ENCODE data around the gene AHNAK. TPM values are rescaled to one million over a fixed set of nuclear protein-coding genes. Genes with fewer than 3 reads are reported as not detected.

The AHNAK gene
- total and polyA plus RNA-seq, 2 donors (not counting 3 experiments of a cell fraction or from before 2014, with no cell fraction given), result 35.2 to 436 TPM

DNA sequence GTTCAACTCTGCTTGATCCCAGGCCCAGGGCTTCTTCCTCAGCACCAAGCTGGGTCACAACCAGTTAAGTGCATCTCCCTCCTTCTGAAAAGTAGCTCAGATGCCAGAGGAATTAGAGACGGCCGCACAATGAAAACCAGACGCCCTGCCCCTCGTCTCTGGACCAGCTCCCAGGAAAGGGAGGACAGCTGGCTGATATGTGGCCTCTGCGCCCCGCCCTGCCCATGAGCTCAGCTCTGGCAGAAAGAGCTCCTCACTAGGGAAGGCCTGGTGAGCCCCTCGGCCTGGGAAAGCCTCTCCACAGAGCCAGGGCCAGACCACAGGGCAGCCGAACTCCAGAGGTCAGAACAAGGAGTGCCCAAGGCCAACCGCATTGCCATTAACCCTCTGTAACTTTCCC, 145.8 kb downstream of the AHNAK start:
- H3K9me3 ChIP-seq (replicated peaks; ENCODE audit: control insufficient read depth, insufficient read depth, low read length), result no peaks in the 10 kb centered on the region
- FAIRE-seq (no peak), DNase-seq (ENCODE audit: low read depth, low spot score) (no peak)
- H3K27me3 ChIP-seq (ENCODE audit: control insufficient read depth in 2 of 2, insufficient read depth in 2 of 2, low read length in 2 of 2), result no peaks in the 10 kb centered on the region
- H3K9ac ChIP-seq (replicated peaks; ENCODE audit: extremely low read depth, insufficient read depth, low read length), result no peak overlapping the region
- H2AFZ ChIP-seq (ENCODE audit: low read depth, low read length), result no peak overlapping the region
- no peaks in the 10 kb centered on the region for H3K4me1 ChIP-seq (ENCODE audit: control insufficient read depth, extremely low read depth, insufficient read depth, low read length)
- no peak overlapping the region for H3K4me3 ChIP-seq (replicated peaks in 1 of 3; ENCODE audit: insufficient read depth in 1 of 3, low read depth in 1 of 3, low read length in 3 of 3)
- POLR2A ChIA-PET, result interaction anchor here (0.7 to 0.9 kb wide), 2 partner anchors 9 to 265 kb away, joined by 3 to 5 read pairs; partner anchors contain the start of genes C11orf98 and CSKMT
- dilution Hi-C loops (cut with MboI; ENCODE audit: extremely low pct_ligation_motif_present, low sequenced_read_pairs), result no loop called here
- intact Hi-C loops (cut with micrococcal nuclease), result no loop called here
- TF ChIP-seq MYC (IDR thresholded peaks at IDR 0.05; ENCODE audit: low read depth, low read length) (no peak), EZH2 (IDR thresholded peaks at IDR 0.05; ENCODE audit: borderline replicate concordance, low read depth, low read length, severe bottlenecking) (no peak), POLR2AphosphoS5 (IDR thresholded peaks at IDR 0.05; ENCODE audit: insufficient read depth, low read depth, low read length) (no peak), FOS (IDR thresholded peaks at IDR 0.05; ENCODE audit: borderline replicate concordance, insufficient read depth, low read length) (no peak), GATA2 (IDR thresholded peaks at IDR 0.05; ENCODE audit: insufficient read depth, insufficient read length, low read depth, low read length) (no peak), JUN (IDR thresholded peaks at IDR 0.05; ENCODE audit: borderline replicate concordance, insufficient read depth, insufficient read length, low read depth) (no peak), POLR2A (IDR thresholded peaks at IDR 0.05; ENCODE audit: low read depth, low read length) (no peak)
- TF ChIP-seq, protein P1, sequence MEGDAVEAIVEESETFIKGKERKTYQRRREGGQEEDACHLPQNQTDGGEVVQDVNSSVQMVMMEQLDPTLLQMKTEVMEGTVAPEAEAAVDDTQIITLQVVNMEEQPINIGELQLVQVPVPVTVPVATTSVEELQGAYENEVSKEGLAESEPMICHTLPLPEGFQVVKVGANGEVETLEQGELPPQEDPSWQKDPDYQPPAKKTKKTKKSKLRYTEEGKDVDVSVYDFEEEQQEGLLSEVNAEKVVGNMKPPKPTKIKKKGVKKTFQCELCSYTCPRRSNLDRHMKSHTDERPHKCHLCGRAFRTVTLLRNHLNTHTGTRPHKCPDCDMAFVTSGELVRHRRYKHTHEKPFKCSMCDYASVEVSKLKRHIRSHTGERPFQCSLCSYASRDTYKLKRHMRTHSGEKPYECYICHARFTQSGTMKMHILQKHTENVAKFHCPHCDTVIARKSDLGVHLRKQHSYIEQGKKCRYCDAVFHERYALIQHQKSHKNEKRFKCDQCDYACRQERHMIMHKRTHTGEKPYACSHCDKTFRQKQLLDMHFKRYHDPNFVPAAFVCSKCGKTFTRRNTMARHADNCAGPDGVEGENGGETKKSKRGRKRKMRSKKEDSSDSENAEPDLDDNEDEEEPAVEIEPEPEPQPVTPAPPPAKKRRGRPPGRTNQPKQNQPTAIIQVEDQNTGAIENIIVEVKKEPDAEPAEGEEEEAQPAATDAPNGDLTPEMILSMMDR (IDR thresholded peaks at IDR 0.05; ENCODE audit: extremely low read depth in 1 of 2, insufficient read depth in 1 of 2, low read depth in 1 of 2, low read length in 2 of 2), result no peak
- TF ChIP-seq, protein P2, sequence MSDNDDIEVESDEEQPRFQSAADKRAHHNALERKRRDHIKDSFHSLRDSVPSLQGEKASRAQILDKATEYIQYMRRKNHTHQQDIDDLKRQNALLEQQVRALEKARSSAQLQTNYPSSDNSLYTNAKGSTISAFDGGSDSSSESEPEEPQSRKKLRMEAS (IDR thresholded peaks at IDR 0.05; ENCODE audit: insufficient read depth, insufficient read length), result no peak
- no peaks in the 10 kb centered on the region for H3K36me3 ChIP-seq (ENCODE audit: control insufficient read depth in 2 of 2, extremely low read depth in 1 of 2, insufficient read depth in 2 of 2, low read length in 2 of 2)
- no peak overlapping the region for H3K4me2 ChIP-seq (ENCODE audit: insufficient read depth, low read length)
- no peak overlapping the region for H3K27ac ChIP-seq (ENCODE audit: insufficient read depth, low read depth, low read length)
- no peaks in the 10 kb centered on the region for H4K20me1 ChIP-seq (replicated peaks; ENCODE audit: control insufficient read depth, extremely low read depth, insufficient read depth, low read length)
- BruUV-seq (replicated peaks), result no TSS peak
- no peaks in the 10 kb centered on the region for H3K9me1 ChIP-seq (replicated peaks; ENCODE audit: control insufficient read depth, extremely low read depth, insufficient read depth, low read length)
- CTCF ChIA-PET, result interaction anchor here (1.0 to 4.2 kb wide), 5 partner anchors 20 to 160 kb away, joined by 3 to 18 read pairs (median 4); no protein-coding TSS in a partner anchor
- H3K79me2 ChIP-seq (ENCODE audit: control insufficient read depth, insufficient read depth, low read length), result no peaks in the 10 kb centered on the region
